PC-9 (cell line): ENCODE measurements around the gene SBF1. TPM values are rescaled to one million over a fixed set of nuclear protein-coding genes. Genes with fewer than 3 reads are reported as not detected.

Experiments
- BruUV-seq: library from RNA; stranded (reverse); fragments of 400-500 nt; replicated peaks from 2 replicates; lab custom pipeline; 2021; lab: Mats Ljungman, UMichigan
- CTCF ChIA-PET: fragments of 300-600 bp; sonication (Branson Sonifier 250); formaldehyde crosslinking; loops from one replicate; lab custom pipeline; 2022; ENCODE audit warnings: antibody characterized with exemption; lab: Charles Lee
- POLR2A ChIA-PET: fragments of 300-600 bp; sonication (Branson Sonifier 250); formaldehyde crosslinking; loops from one replicate; lab custom pipeline; 2022; ENCODE audit warnings: antibody characterized with exemption; ENCODE audit not compliant: unreplicated experiment; lab: Charles Lee
- DNase-seq, 2 experiments: peaks; one replicate each; pipeline versions ENCODE4 v3.0.0 to v3.0.0-alpha.2; 2015 to 2022; ENCODE audit warnings: mixed read lengths in 1 of 2
- H2AFZ ChIP-seq: fragments of 200-600 bp; sonication (generic); 2 replicates; pipeline ENCODE4 v1.8.1; 2017; ENCODE audit warnings: antibody characterized with exemption
- H3F3A ChIP-seq: fragments of 200-600 bp; sonication (generic); 2 replicates; pipeline ENCODE4 v1.8.1; 2017; ENCODE audit warnings: antibody characterized with exemption, mild to moderate bottlenecking, low read depth; ENCODE audit not compliant: insufficient read depth
- H3K27ac ChIP-seq: fragments of 200-600 bp; sonication (generic); 2 replicates; pipeline ENCODE4 v1.6.1; 2016; ENCODE audit warnings: mixed run types
- H3K27me3 ChIP-seq: fragments of 200-600 bp; sonication (generic); 2 replicates; pipeline ENCODE4 v1.6.1; 2016; ENCODE audit warnings: low read depth, mixed run types; ENCODE audit not compliant: insufficient read depth
- H3K36me3 ChIP-seq: fragments of 200-600 bp; sonication (generic); 2 replicates; pipeline ENCODE4 v1.6.1; 2016; ENCODE audit warnings: low read depth, mixed run types
- H3K4me1 ChIP-seq: fragments of 200-600 bp; sonication (generic); replicated peaks from 2 replicates; pipeline ENCODE4 v1.6.1; 2016; ENCODE audit warnings: mixed run types; ENCODE audit not compliant: insufficient read depth
- H3K4me2 ChIP-seq: fragments of 200-600 bp; sonication (generic); 2 replicates; pipeline ENCODE4 v1.6.1; 2017; ENCODE audit warnings: mixed run types
- H3K4me3 ChIP-seq: fragments of 200-600 bp; sonication (generic); 2 replicates; pipeline ENCODE4 v1.6.1; 2016; ENCODE audit warnings: mixed run types
- H3K79me2 ChIP-seq: fragments of 200-600 bp; sonication (generic); 2 replicates; pipeline ENCODE4 v1.6.1; 2017; ENCODE audit warnings: low read depth, mixed run types
- H3K9me2 ChIP-seq: fragments of 200-600 bp; sonication (generic); 2 replicates; pipeline ENCODE4 v1.8.1; 2017; ENCODE audit warnings: mild to moderate bottlenecking; ENCODE audit not compliant: insufficient read depth
- H3K9me3 ChIP-seq: fragments of 200-600 bp; sonication (generic); 2 replicates; pipeline ENCODE4 v1.8.1; 2016; ENCODE audit warnings: low read depth; ENCODE audit not compliant: insufficient read depth
- H4K20me1 ChIP-seq: fragments of 200-600 bp; sonication (generic); 2 replicates; pipeline ENCODE4 v1.8.1; 2017; ENCODE audit not compliant: insufficient read depth
- CTCF ChIP-seq: fragments of 200-600 bp; sonication (generic); conservative IDR thresholded peaks from 2 replicates; pipeline ENCODE4 v1.6.1; 2017; ENCODE audit warnings: mixed run types, antibody characterized with exemption, mild to moderate bottlenecking, moderate library complexity
- EZH2 ChIP-seq: fragments of 200-600 bp; sonication (generic); IDR thresholded peaks from 2 replicates; pipeline ENCODE4 v1.8.0; 2017; ENCODE audit warnings: antibody characterized with exemption, low read depth
- intact Hi-C: fragments of 100-400 bp; cut with micrococcal nuclease; formaldehyde crosslinking; loops from one replicate; pipeline ENCODE4 v1.10.0; 2022; ENCODE audit not compliant: unreplicated experiment
- total RNA-seq: library from RNA; stranded (reverse); gene quantifications from 2 replicates; pipeline ENCODE4 v1.2.3, GENCODE V29; 2021

SBF1 gene
- total RNA-seq, 1 experiment from 2014 or later = 85.2 TPM

- Histone ChIP-seq H3K36me3 (peaks cover 26% of the 10 kb centered on the region), H3K27me3 (no peaks in the 10 kb centered on the region), H3K9me2 (no peaks in the 10 kb centered on the region), H3K4me2 (no peak overlapping the region), H3K4me1 (peaks cover 9% of the 10 kb centered on the region), H2AFZ (no peak overlapping the region), H3K4me3 (no peak overlapping the region), H4K20me1 (peaks cover 34% of the 10 kb centered on the region), H3K79me2 (peaks cover 37% of the 10 kb centered on the region), H3K27ac (no peak overlapping the region), H3F3A (peaks cover 14% of the 10 kb centered on the region; the same call in 1 of the 2 replicates), H3K9me3 (no peaks in the 10 kb centered on the region)
- TF ChIP-seq EZH2 (no peak), CTCF (no peak)
- intact Hi-C loops = no loop called here
- DNase-seq = no peak
- POLR2A ChIA-PET = no interaction called here
- CTCF ChIA-PET = no interaction called here
- no TSS peak for BruUV-seq
Observed at GRCh38 chr22:50519151-50519550, 44.3 kb upstream of the SBF1 start.

GRCh38 chr22:50518606-50519005 is 43.8 kb upstream of the SBF1 start:
- TF ChIP-seq CTCF = no peak
- no peak for TF ChIP-seq EZH2
- peaks cover 37% of the 10 kb centered on the region for H3K79me2 ChIP-seq
- POLR2A ChIA-PET = no interaction called here
- H3K27ac ChIP-seq = no peak overlapping the region
- CTCF ChIA-PET = no interaction called here
- no peak for DNase-seq
- no peak overlapping the region for H3K4me3 ChIP-seq
- H3K4me1 ChIP-seq = peaks cover 3% of the 10 kb centered on the region; the same call in 1 of the 2 replicates
- peaks cover 26% of the 10 kb centered on the region for H3K36me3 ChIP-seq
- no TSS peak for BruUV-seq
- H4K20me1 ChIP-seq = peaks cover 29% of the 10 kb centered on the region
- H3K9me2 ChIP-seq = no peaks in the 10 kb centered on the region
- peaks cover 9% of the 10 kb centered on the region; the same call in 1 of the 2 replicates for H3F3A ChIP-seq
- H3K4me2 ChIP-seq = no peak overlapping the region
- H2AFZ ChIP-seq = no peak overlapping the region
- H3K27me3 ChIP-seq = no peaks in the 10 kb centered on the region
- intact Hi-C loops = no loop called here
- H3K9me3 ChIP-seq = no peaks in the 10 kb centered on the region

GRCh38 chr22:50517495-50518260 is 42.8 kb upstream of the SBF1 start:
- BruUV-seq = no TSS peak
- ChIA-PET CTCF (no interaction called here), POLR2A (no interaction called here)

More at GRCh38 chr22:50517495-50518260, 42.8 kb upstream of the SBF1 start:
- TF ChIP-seq EZH2 (no peak), CTCF (no peak)
- H3K4me2 ChIP-seq = no peak overlapping the region
- peaks cover 22% of the 10 kb centered on the region for H4K20me1 ChIP-seq
- H3K4me3 ChIP-seq = no peak overlapping the region
- H3K4me1 ChIP-seq = no peaks in the 10 kb centered on the region
- no peak overlapping the region for H2AFZ ChIP-seq
- no peaks in the 10 kb centered on the region for H3K9me3 ChIP-seq
- no peak overlapping the region for H3K27ac ChIP-seq
- no peak for DNase-seq
- intact Hi-C loops = no loop called here
- H3K9me2 ChIP-seq = no peaks in the 10 kb centered on the region
- H3K27me3 ChIP-seq = no peaks in the 10 kb centered on the region
- H3K79me2 ChIP-seq = peaks cover 37% of the 10 kb centered on the region
- peaks cover 21% of the 10 kb centered on the region; the same call in 1 of the 2 replicates for H3K36me3 ChIP-seq
- H3F3A ChIP-seq = peaks cover 5% of the 10 kb centered on the region; the same call in 1 of the 2 replicates
